Embryonic facial prominence (tissue), 1 donor: Measurements from ENCODE around the gene MALAT1.
"Not testable (repeated sequence)": the region's sequence is repeated elsewhere in the genome, so short reads cannot be mapped to it uniquely, and the experiment has no call there.

Experiments
- DNase-seq: peaks from one replicate; pipeline ENCODE4 v3.0.0-alpha.2; 2016; ENCODE audit errors: extremely low spot score

The MALAT1 gene

DNA sequence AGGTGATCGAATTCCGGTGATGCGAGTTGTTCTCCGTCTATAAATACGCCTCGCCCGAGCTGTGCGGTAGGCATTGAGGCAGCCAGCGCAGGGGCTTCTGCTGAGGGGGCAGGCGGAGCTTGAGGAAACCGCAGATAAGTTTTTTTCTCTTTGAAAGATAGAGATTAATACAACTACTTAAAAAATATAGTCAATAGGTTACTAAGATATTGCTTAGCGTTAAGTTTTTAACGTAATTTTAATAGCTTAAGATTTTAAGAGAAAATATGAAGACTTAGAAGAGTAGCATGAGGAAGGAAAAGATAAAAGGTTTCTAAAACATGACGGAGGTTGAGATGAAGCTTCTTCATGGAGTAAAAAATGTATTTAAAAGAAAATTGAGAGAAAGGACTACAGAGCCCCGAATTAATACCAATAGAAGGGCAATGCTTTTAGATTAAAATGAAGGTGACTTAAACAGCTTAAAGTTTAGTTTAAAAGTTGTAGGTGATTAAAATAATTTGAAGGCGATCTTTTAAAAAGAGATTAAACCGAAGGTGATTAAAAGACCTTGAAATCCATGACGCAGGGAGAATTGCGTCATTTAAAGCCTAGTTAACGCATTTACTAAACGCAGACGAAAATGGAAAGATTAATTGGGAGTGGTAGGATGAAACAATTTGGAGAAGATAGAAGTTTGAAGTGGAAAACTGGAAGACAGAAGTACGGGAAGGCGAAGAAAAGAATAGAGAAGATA is at the start of gene MALAT1:
Gene MALAT1 (plus strand): TSS at position 69 of the 736 bp plus-strand sequence.
- peak; percentile 96 for DNase-seq

- DNase-seq, result not testable (repeated sequence)
Measured at GRCh38 chr11:65451301-65451700, 47.5 kb upstream of the MALAT1 start.

- DNase-seq, result not testable (repeated sequence)
Measured at GRCh38 chr11:65452259-65452658, 46.6 kb upstream of the MALAT1 start.

DNA sequence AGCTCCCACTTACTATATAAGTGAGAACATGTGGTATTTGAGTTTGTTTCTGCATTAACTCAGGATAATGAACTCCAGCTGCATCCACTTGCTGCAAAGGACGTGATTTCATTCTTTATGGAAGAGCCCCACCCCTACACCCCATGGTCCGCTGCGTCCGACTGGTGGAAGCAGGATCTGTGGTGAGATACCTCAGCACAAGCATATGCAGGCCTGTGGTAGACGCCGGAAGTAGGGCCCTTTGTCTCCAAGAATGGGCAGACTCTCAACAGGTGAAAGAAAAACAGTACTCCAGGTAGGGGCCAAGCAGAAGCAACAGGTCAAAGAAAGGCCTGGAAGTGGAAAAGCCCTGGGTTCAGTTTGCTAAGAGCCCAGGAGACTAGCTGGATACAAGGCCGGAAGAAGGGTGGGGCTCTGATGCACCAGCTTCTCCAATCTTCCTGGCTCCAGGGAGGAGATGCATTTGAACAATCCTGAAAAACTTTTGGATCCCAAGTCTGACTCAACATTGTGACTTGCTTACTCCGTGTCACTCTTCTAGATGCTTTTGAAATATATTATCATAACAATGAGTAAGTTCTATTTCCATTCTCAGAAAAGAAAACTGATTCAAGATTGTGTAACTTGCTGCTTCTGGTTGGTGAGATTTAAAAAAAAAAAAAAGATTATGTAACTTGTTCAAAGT is 45.9 kb upstream of the MALAT1 start:
- DNase-seq, result peak; percentile 62

- DNase-seq, result no peak
Measured at GRCh38 chr11:65454311-65454695, 44.5 kb upstream of the MALAT1 start.

GRCh38 chr11:65454696-65455456 is 44.0 kb upstream of the MALAT1 start:
- DNase-seq, result peak; percentile 56

- DNase-seq, result no peak
Measured at GRCh38 chr11:65456418-65456817, 42.4 kb upstream of the MALAT1 start.

DNA sequence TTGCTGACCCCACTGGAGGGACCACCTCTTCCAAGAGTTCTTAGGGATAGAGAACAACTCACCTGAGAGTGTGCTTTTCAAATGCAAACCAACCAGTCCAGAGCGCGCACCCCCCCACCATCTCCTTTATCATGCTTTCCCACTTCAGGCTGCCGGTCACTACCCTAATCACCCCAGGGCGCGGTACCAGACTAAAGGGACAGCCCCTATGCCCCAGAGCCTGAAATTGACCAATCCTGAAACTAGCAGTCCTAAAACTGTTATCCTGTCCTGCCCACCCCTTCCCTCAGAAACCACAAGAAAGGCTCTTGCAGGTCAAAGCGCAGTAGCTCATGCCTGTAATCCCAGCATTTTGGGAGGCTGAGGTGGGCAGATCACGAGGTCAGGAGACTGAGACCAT is 39.3 kb upstream of the MALAT1 start:
- DNase-seq, result no peak

- DNase-seq, result not testable (repeated sequence)
Measured at GRCh38 chr11:65465471-65465870, 33.4 kb upstream of the MALAT1 start.

GRCh38 chr11:65467306-65467705 is 31.5 kb upstream of the MALAT1 start:
- not testable (repeated sequence) for DNase-seq

GRCh38 chr11:65468874-65469333 is 29.9 kb upstream of the MALAT1 start:
- DNase-seq, result no peak

DNA sequence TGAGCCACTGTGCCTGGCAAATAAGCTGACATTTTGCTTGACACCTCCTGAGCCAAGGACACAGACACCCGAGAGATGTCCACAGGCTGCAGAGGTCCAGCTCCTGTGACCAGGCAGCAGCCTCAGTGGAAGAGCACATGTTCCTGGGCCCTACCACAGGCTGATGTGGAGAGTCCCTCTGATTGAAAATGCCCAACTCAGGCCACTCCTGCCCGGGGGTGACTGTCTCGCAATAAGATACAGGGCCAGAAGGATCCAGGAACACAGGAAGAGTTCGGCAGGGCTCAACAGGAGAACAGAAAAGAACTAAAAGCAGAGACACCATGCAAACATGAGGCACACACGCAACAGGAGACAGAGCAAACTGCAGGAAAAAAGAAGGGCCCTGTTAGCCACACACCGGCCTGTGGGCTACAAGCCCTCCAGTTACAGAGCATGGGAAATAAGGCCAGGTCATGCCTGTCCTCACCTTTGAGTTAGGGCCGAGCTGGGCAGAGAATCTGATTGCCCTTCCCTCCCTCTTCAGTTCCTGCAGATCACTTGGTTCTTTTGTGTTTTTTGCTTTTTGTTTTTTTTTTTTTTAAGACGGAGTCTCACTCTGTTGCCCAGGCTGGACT is 28.3 kb upstream of the MALAT1 start:
- no peak for DNase-seq

GRCh38 chr11:65471447-65471891 is 27.4 kb upstream of the MALAT1 start:
- no peak for DNase-seq

- DNase-seq, result not testable (repeated sequence)
Measured at GRCh38 chr11:65472588-65473277, 26.1 kb upstream of the MALAT1 start.

DNA sequence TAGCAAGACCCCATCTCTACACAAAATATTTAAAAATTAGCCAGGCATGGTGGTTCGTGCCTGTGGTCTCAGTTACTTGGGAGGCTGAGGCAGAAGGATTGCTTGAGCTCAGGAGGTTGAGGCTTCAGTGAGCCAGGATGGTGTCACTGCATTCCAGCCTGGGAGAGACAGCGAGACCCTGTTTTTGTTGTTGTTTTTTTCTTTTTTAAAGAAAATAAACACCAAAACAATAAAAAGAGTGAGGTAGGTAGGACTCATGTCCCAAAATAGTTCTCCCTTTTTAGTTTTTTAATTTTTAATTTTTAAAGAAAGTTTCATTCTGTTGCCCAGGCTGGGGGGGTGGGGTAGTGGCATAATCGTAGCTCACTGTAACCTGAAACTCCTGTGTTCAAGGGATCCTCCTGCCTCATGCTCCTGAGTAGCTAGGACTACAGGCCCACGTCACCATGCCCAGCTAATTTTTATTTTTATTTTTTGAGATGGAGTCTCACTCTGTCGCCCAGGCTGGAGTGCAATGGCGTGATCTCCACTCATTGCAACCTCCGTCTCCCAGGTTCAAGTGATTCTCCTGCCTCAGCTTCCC is 25.5 kb upstream of the MALAT1 start:
- DNase-seq, result no peak

DNA sequence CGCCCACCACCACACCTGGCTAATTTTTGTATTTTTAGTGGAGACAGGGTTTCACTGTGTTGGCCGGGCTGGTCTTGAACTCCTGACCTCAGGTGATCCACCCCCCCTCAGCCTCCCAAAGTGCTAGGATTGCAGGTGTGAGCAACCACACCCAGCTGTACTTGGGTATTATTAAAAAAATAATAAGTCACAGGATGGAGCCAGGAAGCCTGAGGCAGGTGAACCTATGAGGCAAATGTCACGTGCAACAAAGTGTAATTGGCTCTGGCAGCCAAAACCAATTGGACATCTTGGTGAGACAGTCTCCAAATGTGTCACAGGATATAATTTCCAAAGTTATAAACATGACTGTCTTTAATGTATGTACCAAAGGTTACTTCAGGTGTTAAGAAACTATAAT is 24.0 kb upstream of the MALAT1 start:
- no peak for DNase-seq

GRCh38 chr11:65476632-65477148 is 22.2 kb upstream of the MALAT1 start:
- no peak for DNase-seq

DNA sequence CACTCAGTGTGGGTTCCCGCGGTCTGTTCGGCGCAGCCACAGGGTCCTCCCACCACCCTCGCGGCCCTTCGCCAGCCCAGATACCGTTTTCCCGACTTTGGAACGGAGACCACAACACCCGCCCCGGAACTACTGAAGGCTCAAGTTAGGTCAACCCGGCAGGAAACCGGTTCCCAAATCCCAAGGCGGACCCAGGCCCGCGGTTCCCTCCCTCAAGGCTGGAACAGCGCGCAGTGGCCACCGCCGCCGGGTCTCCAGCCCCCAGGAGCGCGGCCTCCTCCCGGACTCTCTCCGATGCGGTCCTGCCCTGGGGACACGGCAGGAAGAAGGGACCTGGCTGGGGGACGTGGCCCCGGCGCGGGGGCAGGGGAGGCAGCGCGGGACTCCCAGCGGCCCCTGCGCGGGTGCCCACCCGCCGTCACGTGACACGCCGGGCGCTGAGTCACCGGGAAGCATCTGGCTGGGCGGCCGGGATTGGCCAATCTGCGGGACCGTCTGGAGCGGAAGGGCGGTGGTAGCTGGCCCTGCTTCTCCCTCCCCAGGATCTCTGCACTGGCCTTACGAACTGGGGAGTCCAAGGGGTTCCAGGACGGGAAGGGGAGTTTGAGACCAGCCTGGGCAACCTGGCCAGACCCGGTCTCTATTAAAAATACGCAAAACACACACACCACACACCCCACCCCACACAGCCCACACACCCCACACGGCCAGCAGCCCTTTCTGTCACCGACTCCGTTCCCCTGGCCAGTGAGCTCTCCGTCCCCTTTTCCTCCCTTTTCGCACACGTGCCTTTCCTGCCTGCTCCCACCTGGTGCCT is 21.5 kb upstream of the MALAT1 start:
- DNase-seq, result peak; percentile 84

DNA sequence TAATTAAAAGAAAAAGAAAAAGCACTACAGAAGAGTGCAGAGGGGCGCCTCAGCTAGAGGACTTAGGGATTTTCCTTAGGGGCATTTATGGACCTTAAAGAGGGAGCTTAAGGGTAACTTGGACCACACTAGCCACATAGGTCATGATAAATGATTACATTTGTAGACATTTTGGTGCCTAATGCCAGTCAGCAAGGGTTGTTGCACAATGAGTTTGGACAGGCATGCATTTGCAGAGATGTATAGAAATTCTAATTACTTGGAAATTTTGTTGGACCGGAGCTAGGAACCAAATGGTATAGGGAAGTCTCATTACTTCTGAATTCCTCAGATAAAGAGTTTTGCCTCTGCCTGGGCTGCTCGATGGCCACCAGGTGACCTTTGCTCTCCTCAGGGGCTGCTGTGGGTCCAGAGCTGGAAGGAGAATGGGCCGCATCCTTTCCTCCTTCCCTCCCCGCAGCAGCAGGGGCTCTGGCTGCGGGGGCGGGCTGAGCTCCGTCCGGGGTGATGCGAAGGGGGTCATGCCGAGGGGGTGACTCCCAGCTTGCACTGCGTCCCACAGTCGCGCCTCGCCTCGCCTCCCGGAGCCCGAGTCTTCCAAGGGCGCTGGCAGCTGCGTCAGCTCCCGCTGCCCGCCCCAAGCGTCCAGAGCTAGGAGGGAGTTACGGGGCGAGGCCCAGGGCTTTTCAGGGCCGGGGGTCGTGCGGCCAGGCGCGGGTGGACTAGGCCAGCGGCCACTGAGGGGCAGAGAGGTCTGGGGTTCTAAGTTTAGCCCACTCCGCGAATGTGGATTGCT is 20.3 kb upstream of the MALAT1 start:
- DNase-seq, result no peak
